Thoracic aorta (tissue), 2 donors: ENCODE data around the gene TOX2. TPM values are rescaled to one million over a fixed set of nuclear protein-coding genes. Genes with fewer than 3 reads are reported as not detected.

Experiments
- ATAC-seq: fragments of 150-250 bp; one replicate; pipeline ENCODE4 v1.8.0; 2017; ENCODE audit warnings: low read depth; ENCODE audit not compliant: insufficient number of reproducible peaks, low FRiP score
- DNase-seq: peaks from one replicate; pipeline ENCODE4 v3.0.0-alpha.2; 2020; ENCODE audit warnings: low spot score
- H3K27ac ChIP-seq, 2 donors: fragments of 200-600 bp; sonication (generic); 1 replicate in 1 of 2; 2 replicates in 1 of 2; pipeline ENCODE4 v1.5.1; 2016; ENCODE audit warnings: mild to moderate bottlenecking in 2 of 2, moderate library complexity in 2 of 2
- H3K27me3 ChIP-seq: fragments of 200-600 bp; sonication (generic); replicated peaks from 2 replicates; pipeline ENCODE4 v1.6.0; 2016; ENCODE audit warnings: mild to moderate bottlenecking; ENCODE audit not compliant: insufficient read depth
- H3K36me3 ChIP-seq: fragments of 200-600 bp; sonication (generic); one replicate; pipeline ENCODE4 v1.5.1; 2016
- H3K4me1 ChIP-seq, 2 donors: fragments of 200-600 bp; sonication (generic); 1 replicate in 1 of 2; 2 replicates in 1 of 2; pipeline versions ENCODE4 v1.5.1 to v1.6.0; 2016; ENCODE audit warnings: low read depth in 2 of 2, mild to moderate bottlenecking in 1 of 2; ENCODE audit not compliant: control insufficient read depth in 1 of 2
- H3K4me3 ChIP-seq: fragments of 200-600 bp; sonication (generic); 2 replicates; pipeline ENCODE4 v1.5.1; 2016; ENCODE audit warnings: mild to moderate bottlenecking
- H3K9me3 ChIP-seq: fragments of 200-600 bp; sonication (generic); 2 replicates; pipeline ENCODE4 v1.5.1; 2016
- total RNA-seq, 2 donors: library from RNA; depleted of rRNA; stranded (reverse); fragments of >200 nt; gene quantifications; one replicate each; pipeline versions ENCODE4 v1.1.0 to v1.2.3, GENCODE V29; 2016
- TF ChIP-seq, protein P1 (sequence below): fragments of 200-600 bp; sonication (generic); IDR thresholded peaks from one replicate; pipeline ENCODE4 v1.5.1; 2019; ENCODE audit warnings: antibody characterized with exemption

TOX2 gene
- total RNA-seq, 2 donors from 2014 or later: 4.2 to 14.6 TPM

DNA sequence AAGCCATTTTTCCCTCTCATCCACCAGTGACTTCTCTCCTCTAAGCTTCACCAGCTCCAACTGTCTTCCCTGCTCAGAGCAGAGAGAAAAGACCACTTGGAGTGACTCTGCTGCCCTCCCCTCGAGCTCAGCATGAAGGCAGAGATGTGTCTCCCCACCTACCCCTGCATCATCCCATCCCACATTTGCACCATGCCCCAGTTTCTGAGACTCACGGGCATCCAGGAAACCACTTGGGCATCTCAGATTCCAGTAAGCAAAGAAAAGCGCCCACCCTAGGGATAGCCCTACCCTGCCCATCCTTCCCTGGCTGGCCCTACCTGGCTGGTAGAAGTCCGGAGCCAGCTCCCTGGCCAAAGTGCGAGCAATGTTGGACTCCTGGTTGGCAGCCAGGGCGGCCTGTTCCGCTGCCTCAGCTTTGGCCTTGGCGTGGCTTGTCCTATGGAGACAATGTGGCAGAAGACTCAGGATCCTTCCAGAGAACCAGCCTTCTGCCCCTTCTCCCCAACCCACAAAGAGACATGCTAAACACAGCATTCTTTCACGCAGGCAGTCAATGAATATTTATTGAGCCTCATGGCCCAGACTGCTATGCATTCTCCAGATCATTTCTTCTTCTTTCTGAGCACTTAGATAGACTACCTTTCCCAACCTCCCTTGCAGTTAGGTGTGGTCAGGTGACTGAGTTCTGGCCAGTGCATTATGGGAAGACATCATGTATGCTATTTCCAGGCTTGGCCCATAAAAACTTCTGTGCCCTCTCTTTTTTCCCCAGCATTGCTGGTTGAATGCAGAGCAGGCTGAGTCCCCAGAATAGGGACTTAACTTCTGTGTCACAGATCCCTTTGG, 203.8 kb downstream of the TOX2 start:
- TF ChIP-seq, protein P1, sequence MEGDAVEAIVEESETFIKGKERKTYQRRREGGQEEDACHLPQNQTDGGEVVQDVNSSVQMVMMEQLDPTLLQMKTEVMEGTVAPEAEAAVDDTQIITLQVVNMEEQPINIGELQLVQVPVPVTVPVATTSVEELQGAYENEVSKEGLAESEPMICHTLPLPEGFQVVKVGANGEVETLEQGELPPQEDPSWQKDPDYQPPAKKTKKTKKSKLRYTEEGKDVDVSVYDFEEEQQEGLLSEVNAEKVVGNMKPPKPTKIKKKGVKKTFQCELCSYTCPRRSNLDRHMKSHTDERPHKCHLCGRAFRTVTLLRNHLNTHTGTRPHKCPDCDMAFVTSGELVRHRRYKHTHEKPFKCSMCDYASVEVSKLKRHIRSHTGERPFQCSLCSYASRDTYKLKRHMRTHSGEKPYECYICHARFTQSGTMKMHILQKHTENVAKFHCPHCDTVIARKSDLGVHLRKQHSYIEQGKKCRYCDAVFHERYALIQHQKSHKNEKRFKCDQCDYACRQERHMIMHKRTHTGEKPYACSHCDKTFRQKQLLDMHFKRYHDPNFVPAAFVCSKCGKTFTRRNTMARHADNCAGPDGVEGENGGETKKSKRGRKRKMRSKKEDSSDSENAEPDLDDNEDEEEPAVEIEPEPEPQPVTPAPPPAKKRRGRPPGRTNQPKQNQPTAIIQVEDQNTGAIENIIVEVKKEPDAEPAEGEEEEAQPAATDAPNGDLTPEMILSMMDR: no peak
- no peak overlapping the region for H3K27ac ChIP-seq
- peaks cover 5 to 61% of the 10 kb centered on the region in 2 donors for H3K4me1 ChIP-seq

More for the DNA sequence above, 203.8 kb downstream of the TOX2 start:
- H3K36me3 ChIP-seq: peaks cover 14% of the 10 kb centered on the region
- H3K9me3 ChIP-seq: no peaks in the 10 kb centered on the region
- ATAC-seq: no peak
- no peak for DNase-seq
- H3K4me3 ChIP-seq: no peak overlapping the region
- H3K27me3 ChIP-seq: no peaks in the 10 kb centered on the region

Other genes starting within 250 kb of the TOX2 start
- under 1 TPM; 0.78 to 0.81 TPM for gene MYBL2, start 247.7 kb upstream of the TOX2 start, total RNA-seq
- gene GTSF1L, start 187.8 kb upstream of the TOX2 start, total RNA-seq: not detected